H9 (cell line): ENCODE results near the gene HHIP. TPM values are rescaled to one million over a fixed set of nuclear protein-coding genes. Genes with fewer than 3 reads are reported as not detected.
"Not testable (repeated sequence)": the region's sequence is repeated elsewhere in the genome, so short reads cannot be mapped to it uniquely, and the experiment has no call there.

Source experiments
- DNase-seq: peaks from one replicate; pipeline ENCODE4 v3.0.0-alpha.2; 2017
- H2AFZ ChIP-seq: one replicate; pipeline ENCODE4 v1.6.1; 2013; ENCODE audit warnings: mild to moderate bottlenecking, low read length, control low read depth, moderate library complexity
- H2AK5ac ChIP-seq: 2 replicates; pipeline ENCODE4 v1.6.1; 2013; ENCODE audit warnings: low read length, control low read depth, mixed read lengths; ENCODE audit not compliant: insufficient read length
- H2BK120ac ChIP-seq: one replicate; pipeline ENCODE4 v1.6.1; 2013; ENCODE audit warnings: low read depth, mild to moderate bottlenecking, low read length, control low read depth, inconsistent platforms; ENCODE audit not compliant: poor library complexity, severe bottlenecking
- H2BK12ac ChIP-seq: 2 replicates; pipeline ENCODE4 v1.6.1; 2013; ENCODE audit warnings: low read length, control low read depth, mixed read lengths, low read depth; ENCODE audit not compliant: insufficient read length
- H2BK15ac ChIP-seq: 2 replicates; pipeline ENCODE4 v1.6.1; 2013; ENCODE audit warnings: low read depth, low read length, control low read depth
- H2BK20ac ChIP-seq: one replicate; pipeline ENCODE4 v1.6.1; 2013; ENCODE audit warnings: low read depth, mild to moderate bottlenecking, low read length, control low read depth, inconsistent platforms; ENCODE audit not compliant: poor library complexity, severe bottlenecking
- H2BK5ac ChIP-seq: 2 replicates; pipeline ENCODE4 v1.6.1; 2013; ENCODE audit warnings: low read length, control low read depth, mixed read lengths; ENCODE audit not compliant: insufficient read length
- H3K14ac ChIP-seq: 2 replicates; pipeline ENCODE4 v1.6.1; 2013; ENCODE audit warnings: low read length, control low read depth; ENCODE audit not compliant: insufficient read depth
- H3K18ac ChIP-seq: 2 replicates; pipeline ENCODE4 v1.6.1; 2013; ENCODE audit warnings: low read depth, mild to moderate bottlenecking, mixed read lengths, low read length, control low read depth; ENCODE audit not compliant: insufficient read length
- H3K23ac ChIP-seq: 2 replicates; pipeline ENCODE4 v1.6.1; 2013; ENCODE audit warnings: low read length, control low read depth, mixed read lengths, low read depth; ENCODE audit not compliant: insufficient read length
- H3K23me2 ChIP-seq: 2 replicates; pipeline ENCODE4 v1.6.1; 2013; ENCODE audit warnings: low read depth, mild to moderate bottlenecking, mixed read lengths, low read length, control low read depth; ENCODE audit not compliant: insufficient read length, poor library complexity, severe bottlenecking
- H3K27ac ChIP-seq: 2 replicates; pipeline ENCODE4 v1.5.1; 2013; ENCODE audit warnings: low read length, control low read depth, mixed read lengths, low read depth; ENCODE audit not compliant: insufficient read length
- H3K27me3 ChIP-seq: 2 replicates; pipeline ENCODE4 v1.6.1; 2013; ENCODE audit warnings: low read length, control low read depth, inconsistent platforms; ENCODE audit not compliant: insufficient read depth
- H3K4ac ChIP-seq: 2 replicates; pipeline ENCODE4 v1.6.1; 2013; ENCODE audit warnings: low read depth, mild to moderate bottlenecking, control low read depth, inconsistent platforms, low read length, moderate library complexity
- H3K4me1 ChIP-seq: 2 replicates; pipeline ENCODE4 v1.6.1; 2013; ENCODE audit warnings: low read length, control low read depth, inconsistent platforms; ENCODE audit not compliant: insufficient read depth
- H3K4me2 ChIP-seq: 2 replicates; pipeline ENCODE4 v1.6.1; 2013; ENCODE audit warnings: low read length, control low read depth, mixed read lengths; ENCODE audit not compliant: insufficient read length, insufficient read depth
- H3K56ac ChIP-seq: 2 replicates; pipeline ENCODE4 v1.6.1; 2013; ENCODE audit warnings: low read depth, mild to moderate bottlenecking, mixed read lengths, low read length, control low read depth; ENCODE audit not compliant: insufficient read length
- H3K79me1 ChIP-seq: 2 replicates; pipeline ENCODE4 v1.6.1; 2013; ENCODE audit warnings: low read depth, mild to moderate bottlenecking, moderate library complexity, low read length, control low read depth, inconsistent platforms; ENCODE audit not compliant: insufficient read depth, poor library complexity, severe bottlenecking
- H3K79me2 ChIP-seq: 2 replicates; pipeline ENCODE4 v1.6.1; 2013; ENCODE audit warnings: low read length, control low read depth, inconsistent platforms; ENCODE audit not compliant: insufficient read depth
- H3K9ac ChIP-seq: 2 replicates; pipeline ENCODE4 v1.6.1; 2013; ENCODE audit warnings: low read length, control low read depth, mixed read lengths; ENCODE audit not compliant: insufficient read length; ENCODE audit errors: extremely low read depth
- H3K9me3 ChIP-seq: one replicate; pipeline ENCODE4 v1.6.1; 2013; ENCODE audit warnings: low read depth, low read length, inconsistent platforms; ENCODE audit not compliant: control insufficient read depth
- H3T11ph ChIP-seq: one replicate; pipeline ENCODE4 v1.6.1; 2013; ENCODE audit warnings: mild to moderate bottlenecking, low read length, control low read depth, inconsistent platforms
- H4K20me1 ChIP-seq: one replicate; pipeline ENCODE4 v1.6.1; 2013; ENCODE audit not compliant: control insufficient read depth, insufficient read length, insufficient read depth
- H4K5ac ChIP-seq: 2 replicates; pipeline ENCODE4 v1.6.1; 2013; ENCODE audit warnings: low read depth, mild to moderate bottlenecking, mixed read lengths, low read length, control low read depth; ENCODE audit not compliant: insufficient read length
- H4K8ac ChIP-seq: replicated peaks from 2 replicates; pipeline ENCODE4 v1.6.1; 2013; ENCODE audit warnings: low read length, control low read depth, mixed read lengths, low read depth; ENCODE audit not compliant: insufficient read length
- H4K91ac ChIP-seq: 2 replicates; pipeline ENCODE4 v1.6.1; 2013; ENCODE audit warnings: low read depth, mild to moderate bottlenecking, moderate library complexity, mixed read lengths, low read length, control low read depth; ENCODE audit not compliant: insufficient read length
- H3K27ac Mint-ChIP-seq, 3 experiments: 2 replicates in 2 of 3; 3 replicates in 1 of 3; pipeline ENCODE4 v1.8.0; 2020 to 2021; ENCODE audit warnings: mixed read lengths in 3 of 3, mild to moderate bottlenecking in 1 of 3, moderate library complexity in 1 of 3
- H3K27me3 Mint-ChIP-seq: 2 replicates; pipeline ENCODE4 v1.8.0; 2021; ENCODE audit warnings: low read depth, mild to moderate bottlenecking, moderate library complexity, mixed read lengths
- H3K36me3 Mint-ChIP-seq, 3 experiments: 2 replicates in 2 of 3; 3 replicates in 1 of 3; pipeline ENCODE4 v1.8.0; 2020 to 2021; ENCODE audit warnings: low read depth in 3 of 3, mixed read lengths in 3 of 3; ENCODE audit not compliant: insufficient read depth in 1 of 3
- H3K4me1 Mint-ChIP-seq, 2 experiments: 2 replicates each; pipeline ENCODE4 v1.8.0; 2020; ENCODE audit warnings: mixed read lengths in 2 of 2
- H3K4me3 Mint-ChIP-seq, 2 experiments: 2 replicates in 1 of 2; 3 replicates in 1 of 2; pipeline ENCODE4 v1.8.0; 2020 to 2021; ENCODE audit warnings: mild to moderate bottlenecking in 2 of 2, mixed read lengths in 2 of 2, moderate library complexity in 1 of 2
- H3K9me3 Mint-ChIP-seq, 2 experiments: 2 replicates in 1 of 2; 3 replicates in 1 of 2; pipeline ENCODE4 v1.8.0; 2020; ENCODE audit warnings: mild to moderate bottlenecking in 2 of 2, mixed read lengths in 2 of 2, moderate library complexity in 1 of 2
- CTCF ChIP-seq: fragments of 200-600 bp; sonication (generic); conservative IDR thresholded peaks from 3 replicates; pipeline ENCODE4 v1.8.0; 2021; ENCODE audit warnings: antibody characterized with exemption, mild to moderate bottlenecking
- WGBS: extraction: QIAGEN DNeasy Blood & Tissue Kit; methylation state at CpG from one replicate; pipeline ENCODE4 v1.1.7; 2013; ENCODE audit warnings: missing lambda C conversion rate, low lambda C conversion rate, mixed read lengths; ENCODE audit not compliant: insufficient read length; ENCODE audit errors: extremely low coverage; 5-methylcytosine and 5-hydroxymethylcytosine counted together
- total RNA-seq: library from RNA; stranded (reverse); gene quantifications from 2 replicates; pipeline ENCODE4 v1.2.1, GENCODE V29; 2021

Gene HHIP
- total RNA-seq, 1 experiment from 2014 or later, result 3.8 TPM

- no peak overlapping the region for H3K4ac ChIP-seq
- peaks cover 8% of the 10 kb centered on the region for H3K9me3 ChIP-seq
- no peaks in the 10 kb centered on the region for H3K79me2 ChIP-seq
- no peaks in the 10 kb centered on the region for H3K4me1 ChIP-seq
- no peak overlapping the region for H2BK120ac ChIP-seq
- TF ChIP-seq CTCF, result no peak
- no peak overlapping the region for H2AFZ ChIP-seq
- no peak overlapping the region for H4K5ac ChIP-seq
- H3K27ac Mint-ChIP-seq, result no peak overlapping the region
- H3K56ac ChIP-seq, result no peak overlapping the region
- no peak overlapping the region for H3K23ac ChIP-seq
- no peak overlapping the region for H3K4me2 ChIP-seq
- no peak for DNase-seq
- H3K4me3 Mint-ChIP-seq, result no peak overlapping the region
- WGBS, result no CpG with 5 or more reads among the region's 1 CpG
- no peak overlapping the region for H3K18ac ChIP-seq
- no peak overlapping the region for H2BK15ac ChIP-seq
- H3K27me3 Mint-ChIP-seq, result no peaks in the 10 kb centered on the region
- no peak overlapping the region for H2AK5ac ChIP-seq
- no peaks in the 10 kb centered on the region for H3K27me3 ChIP-seq
- no peak overlapping the region for H3T11ph ChIP-seq
- peaks cover 0 to 6% of the 10 kb centered on the region in 2 experiments; a peak in 3 of 4 replicates for H3K4me1 Mint-ChIP-seq
- peaks cover 10 to 17% of the 10 kb centered on the region in 2 experiments for H3K9me3 Mint-ChIP-seq
- H4K91ac ChIP-seq, result no peak overlapping the region
- no peaks in the 10 kb centered on the region for H4K20me1 ChIP-seq
- H3K36me3 Mint-ChIP-seq, result peaks cover 3 to 15% (median 13%) of the 10 kb centered on the region in 3 experiments; a peak in 6 of 7 replicates
- H2BK12ac ChIP-seq, result no peak overlapping the region
- no peak overlapping the region for H3K14ac ChIP-seq
- no peak overlapping the region for H3K9ac ChIP-seq
- no peak overlapping the region for H3K27ac ChIP-seq
- no peak overlapping the region for H4K8ac ChIP-seq
- no peaks in the 10 kb centered on the region for H3K23me2 ChIP-seq
- no peak overlapping the region for H2BK5ac ChIP-seq
- H3K79me1 ChIP-seq, result no peaks in the 10 kb centered on the region
- no peak overlapping the region for H2BK20ac ChIP-seq
Measured at GRCh38 chr4:144788469-144788868, 142.5 kb downstream of the HHIP start.

- no CpG with 5 or more reads among the region's 8 CpGs for WGBS
- not testable (repeated sequence) for H3K9ac ChIP-seq, H3K4me2 ChIP-seq, H3T11ph ChIP-seq, H3K4me1 Mint-ChIP-seq, H3K4me3 Mint-ChIP-seq, H3K27ac ChIP-seq, H2BK20ac ChIP-seq, H3K23me2 ChIP-seq, H2BK120ac ChIP-seq, H3K18ac ChIP-seq, DNase-seq, H3K23ac ChIP-seq, H2BK12ac ChIP-seq, H4K20me1 ChIP-seq, H2AFZ ChIP-seq, H3K27me3 Mint-ChIP-seq, H3K27ac Mint-ChIP-seq, H3K56ac ChIP-seq, H4K91ac ChIP-seq, H4K5ac ChIP-seq, H3K27me3 ChIP-seq, H3K79me1 ChIP-seq, H2AK5ac ChIP-seq, H3K79me2 ChIP-seq, H3K4me1 ChIP-seq, H4K8ac ChIP-seq, H3K4ac ChIP-seq, H3K9me3 ChIP-seq, H2BK15ac ChIP-seq, H3K14ac ChIP-seq, H2BK5ac ChIP-seq
- peaks cover 3 to 18% (median 16%) of the 10 kb centered on the region in 3 experiments for H3K36me3 Mint-ChIP-seq
- peaks cover 10 to 22% of the 10 kb centered on the region in 2 experiments for H3K9me3 Mint-ChIP-seq
Measured at GRCh38 chr4:144791933-144792332, 146.0 kb downstream of the HHIP start.
